Measurements from ENCODE around the gene ACSL6.
"Not testable (repeated sequence)": the region's sequence is repeated elsewhere in the genome, so short reads cannot be mapped to it uniquely, and the experiment has no call there.

ACSL6 gene

DNA sequence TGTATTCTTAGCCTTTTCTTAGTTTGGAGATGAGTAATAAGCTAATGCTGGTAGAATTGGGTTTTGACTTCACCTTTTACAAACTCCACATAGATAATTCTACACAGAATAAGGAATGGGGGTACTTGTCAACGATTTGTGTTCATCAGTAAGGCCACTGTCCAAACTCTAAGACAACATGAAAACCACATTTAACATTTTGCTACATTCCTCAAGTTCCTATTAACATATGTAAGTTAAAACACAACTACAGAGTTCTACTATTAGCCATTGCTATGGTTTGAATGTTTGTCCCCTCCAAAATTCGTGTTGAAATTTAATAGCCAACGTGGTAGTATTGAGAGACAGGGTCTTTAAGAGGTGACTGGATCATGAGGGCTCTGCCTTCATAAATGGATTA, 97.9 kb downstream of the ACSL6 start:
- DNase-seq (ENCODE audit: low read depth) = no peak
- no peak overlapping the region for H3K4me3 ChIP-seq (ENCODE audit: control insufficient read depth, low read depth, low read length)
- TF ChIP-seq, protein P1, sequence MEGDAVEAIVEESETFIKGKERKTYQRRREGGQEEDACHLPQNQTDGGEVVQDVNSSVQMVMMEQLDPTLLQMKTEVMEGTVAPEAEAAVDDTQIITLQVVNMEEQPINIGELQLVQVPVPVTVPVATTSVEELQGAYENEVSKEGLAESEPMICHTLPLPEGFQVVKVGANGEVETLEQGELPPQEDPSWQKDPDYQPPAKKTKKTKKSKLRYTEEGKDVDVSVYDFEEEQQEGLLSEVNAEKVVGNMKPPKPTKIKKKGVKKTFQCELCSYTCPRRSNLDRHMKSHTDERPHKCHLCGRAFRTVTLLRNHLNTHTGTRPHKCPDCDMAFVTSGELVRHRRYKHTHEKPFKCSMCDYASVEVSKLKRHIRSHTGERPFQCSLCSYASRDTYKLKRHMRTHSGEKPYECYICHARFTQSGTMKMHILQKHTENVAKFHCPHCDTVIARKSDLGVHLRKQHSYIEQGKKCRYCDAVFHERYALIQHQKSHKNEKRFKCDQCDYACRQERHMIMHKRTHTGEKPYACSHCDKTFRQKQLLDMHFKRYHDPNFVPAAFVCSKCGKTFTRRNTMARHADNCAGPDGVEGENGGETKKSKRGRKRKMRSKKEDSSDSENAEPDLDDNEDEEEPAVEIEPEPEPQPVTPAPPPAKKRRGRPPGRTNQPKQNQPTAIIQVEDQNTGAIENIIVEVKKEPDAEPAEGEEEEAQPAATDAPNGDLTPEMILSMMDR (IDR thresholded peaks at IDR 0.05; ENCODE audit: control insufficient read depth, insufficient read depth, low read depth, low read length, missing control alignments) = no peak

DNA sequence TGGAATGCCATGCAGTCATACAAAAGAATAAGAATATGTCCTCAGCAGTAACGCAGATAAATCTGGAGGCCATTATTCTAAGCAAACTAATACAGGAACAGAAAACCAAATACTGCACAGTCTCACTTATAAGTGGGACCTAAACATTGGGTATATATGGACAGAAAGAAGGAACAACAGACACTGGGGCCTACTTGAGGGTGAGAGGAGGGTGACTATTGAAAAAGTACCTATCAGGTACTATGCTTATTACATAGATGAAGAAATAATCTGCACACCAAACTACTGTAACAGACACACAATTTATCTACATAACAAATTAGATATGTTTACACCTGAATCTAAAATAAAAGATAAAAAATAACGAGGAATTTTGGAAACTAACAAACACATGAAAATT, 104.8 kb downstream of the ACSL6 start:
- TF ChIP-seq, protein P1 (IDR thresholded peaks at IDR 0.05; ENCODE audit: control insufficient read depth, insufficient read depth, low read depth, low read length, missing control alignments) = no peak
- no peak overlapping the region for H3K4me3 ChIP-seq (ENCODE audit: control insufficient read depth, low read depth, low read length)
- DNase-seq (ENCODE audit: low read depth) = no peak

DNA sequence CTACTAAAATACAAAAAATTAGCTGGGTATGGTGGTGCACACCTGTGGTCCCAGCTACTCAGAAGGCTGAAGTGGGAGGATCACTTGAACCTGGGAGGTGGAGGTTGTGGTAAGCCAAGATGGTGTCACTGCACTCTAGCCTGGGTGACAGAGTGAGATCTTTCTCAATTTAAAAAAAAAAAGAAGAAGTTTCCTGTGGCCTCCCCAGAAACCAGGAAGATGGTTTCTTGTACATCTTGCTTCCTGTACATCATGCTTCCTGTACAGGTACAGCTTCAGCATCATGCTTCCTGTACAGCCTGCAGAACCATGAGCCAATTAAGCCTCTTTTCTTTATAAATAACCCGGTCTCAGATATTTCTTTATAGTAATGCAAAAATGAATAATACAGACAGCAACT, 109.2 kb downstream of the ACSL6 start:
- DNase-seq (ENCODE audit: low read depth); H3K4me3 ChIP-seq (ENCODE audit: control insufficient read depth, low read depth, low read length): not testable (repeated sequence)
